Keratinocyte (primary cell): ENCODE results near the gene TEKT5.

ENCODE experiments used
- CTCF ChIP-seq, 3 experiments: IDR thresholded peaks in 1 of 3; conservative IDR thresholded peaks in 1 of 3; optimal IDR thresholded peaks in 1 of 3; 2 replicates in 2 of 3; 3 replicates in 1 of 3; pipeline versions ENCODE3 to v1.5.1; 2011; ENCODE audit warnings: low read length in 3 of 3, mild to moderate bottlenecking in 3 of 3, moderate library complexity in 2 of 3, control low read depth in 1 of 3, inconsistent platforms in 1 of 3; ENCODE audit not compliant: insufficient read depth in 2 of 3; ENCODE audit errors: extremely low read depth in 1 of 3
- EZH2 ChIP-seq: IDR thresholded peaks from one replicate; pipeline ENCODE4 v1.6.1; 2012; ENCODE audit warnings: inconsistent platforms, mild to moderate bottlenecking, low read length, moderate library complexity

GRCh38 chr16:10693889-10694288 lies 841 bp downstream of the TEKT5 start:
- TF ChIP-seq CTCF (optimal IDR thresholded peaks at IDR 0.05 in 1 of 3, IDR thresholded peaks at IDR 0.05 in 1 of 3, conservative IDR thresholded peaks at IDR 0.05 in 1 of 3; ENCODE audit: extremely low read depth in 1 of 3, insufficient read depth in 2 of 3, low read length in 3 of 3) (no peak), EZH2 (no peak)
